ENCODE measurements around the gene PCDH9.

The PCDH9 gene

GRCh38 chr13:66845393-66845792, 384.7 kb downstream of the PCDH9 start:
- TF ChIP-seq CTCF (IDR thresholded peaks at IDR 0.05) = no peak

GRCh38 chr13:66844933-66845332, 385.2 kb downstream of the PCDH9 start:
- TF ChIP-seq CTCF (IDR thresholded peaks at IDR 0.05) = no peak

GRCh38 chr13:66842766-66843165, 387.4 kb downstream of the PCDH9 start:
- no peak for TF ChIP-seq CTCF (IDR thresholded peaks at IDR 0.05)

- no peak for TF ChIP-seq CTCF (IDR thresholded peaks at IDR 0.05)
Observed at GRCh38 chr13:66840621-66841020, 389.5 kb downstream of the PCDH9 start.

- TF ChIP-seq CTCF (IDR thresholded peaks at IDR 0.05) = no peak
Observed at GRCh38 chr13:66837246-66837645, 392.9 kb downstream of the PCDH9 start.

- no peak for TF ChIP-seq CTCF (IDR thresholded peaks at IDR 0.05)
Observed at GRCh38 chr13:66835040-66835628, 395.0 kb downstream of the PCDH9 start.

GRCh38 chr13:66830940-66831716, 399.0 kb downstream of the PCDH9 start:
- no peak for TF ChIP-seq CTCF (IDR thresholded peaks at IDR 0.05)

All from LNCAP (cell line).